ENCODE measurements around the gene STKLD1. TPM values are rescaled to one million over a fixed set of nuclear protein-coding genes. Genes with fewer than 3 reads are reported as not detected.

STKLD1 gene
- total RNA-seq, 2 donors from 2014 or later = 0.95 TPM; not detected in 1

- no peaks in the 10 kb centered on the region for H3K4me1 ChIP-seq (ENCODE audit: control insufficient read depth, insufficient read depth, low read length)
- no peak for DNase-seq
- peak overlapping the region; percentile 61 for H3K27ac Mint-ChIP-seq
- peaks cover 73% of the 10 kb centered on the region for H3K36me3 Mint-ChIP-seq (ENCODE audit: low read depth)
- H3K9me3 ChIP-seq (ENCODE audit: control insufficient read depth, low read length) = no peaks in the 10 kb centered on the region
- H3K27ac ChIP-seq (ENCODE audit: low read depth, low read length) = no peak overlapping the region
- H3K4me1 Mint-ChIP-seq = peaks cover 3% of the 10 kb centered on the region
- peaks cover 65% of the 10 kb centered on the region for H3K36me3 ChIP-seq (ENCODE audit: control insufficient read depth, insufficient read depth, low read length)
- H3K27me3 ChIP-seq (ENCODE audit: control insufficient read depth, insufficient read depth, low read length, poor library complexity, severe bottlenecking) = no peaks in the 10 kb centered on the region
- H3K4me3 Mint-ChIP-seq = no peak overlapping the region
- no peaks in the 10 kb centered on the region for H3K9me3 Mint-ChIP-seq
- 93 to 98% methylated on average over 7 to 15 of the region's 15 CpGs for WGBS, 2 experiments (ENCODE audit: insufficient coverage in 1 of 2, insufficient read length in 1 of 2)
- H3K27me3 Mint-ChIP-seq (ENCODE audit: insufficient read depth) = no peaks in the 10 kb centered on the region
- no peak overlapping the region for H3K9ac ChIP-seq (ENCODE audit: extremely low read depth, low read length, poor library complexity, severe bottlenecking)
- TF ChIP-seq CTCF (conservative IDR thresholded peaks at IDR 0.05) = no peak
- no peak overlapping the region for H3K4me3 ChIP-seq (ENCODE audit: low read length)
Measured at GRCh38 chr9:133341369-133342068, 34.6 kb upstream of the STKLD1 start.

- 87 to 90% methylated on average over 12 of the region's 12 CpGs for WGBS, 2 experiments (ENCODE audit: insufficient coverage in 1 of 2, insufficient read length in 1 of 2)
- Histone ChIP-seq H3K4me3 (ENCODE audit: low read length) (no peak overlapping the region), H3K9ac (ENCODE audit: extremely low read depth, low read length, poor library complexity, severe bottlenecking) (no peak overlapping the region), H3K4me1 (ENCODE audit: control insufficient read depth, insufficient read depth, low read length) (no peaks in the 10 kb centered on the region), H3K36me3 (ENCODE audit: control insufficient read depth, insufficient read depth, low read length) (peaks cover 65% of the 10 kb centered on the region), H3K27ac (ENCODE audit: low read depth, low read length) (no peak overlapping the region), H3K9me3 (ENCODE audit: control insufficient read depth, low read length) (no peaks in the 10 kb centered on the region), H3K27me3 (ENCODE audit: control insufficient read depth, insufficient read depth, low read length, poor library complexity, severe bottlenecking) (no peaks in the 10 kb centered on the region)
- peak; percentile 73 for TF ChIP-seq CTCF (conservative IDR thresholded peaks at IDR 0.05)
- Mint-ChIP-seq H3K4me1 (peaks cover 8% of the 10 kb centered on the region), H3K27ac (peak overlapping the region; percentile 61), H3K4me3 (no peak overlapping the region), H3K36me3 (ENCODE audit: low read depth) (peaks cover 76% of the 10 kb centered on the region), H3K27me3 (ENCODE audit: insufficient read depth) (no peaks in the 10 kb centered on the region), H3K9me3 (no peaks in the 10 kb centered on the region)
- DNase-seq = peak; percentile 90
Measured at GRCh38 chr9:133342069-133342406, 34.1 kb upstream of the STKLD1 start.

GRCh38 chr9:133342570-133342969 lies 33.6 kb upstream of the STKLD1 start:
- DNase-seq = peak; percentile 71
- Histone ChIP-seq H3K9ac (ENCODE audit: extremely low read depth, low read length, poor library complexity, severe bottlenecking) (no peak overlapping the region), H3K9me3 (ENCODE audit: control insufficient read depth, low read length) (no peaks in the 10 kb centered on the region), H3K27ac (ENCODE audit: low read depth, low read length) (no peak overlapping the region), H3K4me3 (ENCODE audit: low read length) (no peak overlapping the region), H3K27me3 (ENCODE audit: control insufficient read depth, insufficient read depth, low read length, poor library complexity, severe bottlenecking) (no peaks in the 10 kb centered on the region), H3K4me1 (ENCODE audit: control insufficient read depth, insufficient read depth, low read length) (no peaks in the 10 kb centered on the region), H3K36me3 (ENCODE audit: control insufficient read depth, insufficient read depth, low read length) (peaks cover 65% of the 10 kb centered on the region)
- Mint-ChIP-seq H3K36me3 (ENCODE audit: low read depth) (peaks cover 76% of the 10 kb centered on the region), H3K27ac (no peak overlapping the region), H3K9me3 (no peaks in the 10 kb centered on the region), H3K4me3 (no peak overlapping the region), H3K27me3 (ENCODE audit: insufficient read depth) (no peaks in the 10 kb centered on the region), H3K4me1 (peaks cover 8% of the 10 kb centered on the region)
- 81 to 91% methylated on average over 7 to 11 of the region's 11 CpGs for whole genome bisulfite sequencing, 2 experiments (ENCODE audit: insufficient coverage in 1 of 2, insufficient read length in 1 of 2)
- TF ChIP-seq CTCF (conservative IDR thresholded peaks at IDR 0.05) = no peak
